CD14-positive monocyte (primary cell): Measurements from ENCODE around the gene MCM3AP. TPM values are rescaled to one million over a fixed set of nuclear protein-coding genes. Genes with fewer than 3 reads are reported as not detected.
A peak's percentile ranks its signal among the peaks of the same experiment; 100 is the strongest.

ENCODE experiments used
- DNase-seq, 3 donors: peaks; one replicate each; pipeline ENCODE4 v3.0.0-alpha.2; 2011 to 2022
- H2AFZ ChIP-seq: 2 replicates; pipeline ENCODE4 v1.6.0; 2012; ENCODE audit warnings: mild to moderate bottlenecking, low read depth, low read length, inconsistent platforms; ENCODE audit not compliant: insufficient read depth, poor library complexity, severe bottlenecking
- H3K27ac ChIP-seq, 2 donors: 1 replicate in 1 of 2; 2 replicates in 1 of 2; pipeline ENCODE4 v1.5.1; 2012 to 2013; ENCODE audit warnings: low read length in 2 of 2, control low read depth in 1 of 2, inconsistent platforms in 1 of 2, low read depth in 1 of 2, mild to moderate bottlenecking in 1 of 2
- H3K27me3 ChIP-seq, 2 donors: one replicate each; pipeline versions ENCODE4 v1.6.0 to v1.6.1; 2011 to 2013; ENCODE audit warnings: low read length in 2 of 2; ENCODE audit not compliant: control insufficient read depth in 2 of 2, insufficient read depth in 2 of 2
- H3K36me3 ChIP-seq, 2 donors: replicated peaks in 1 of 2; 1 replicate in 1 of 2; 2 replicates in 1 of 2; pipeline versions ENCODE4 v1.5.1 to v1.6.1; 2012 to 2013; ENCODE audit warnings: low read length in 2 of 2, control low read depth in 1 of 2, inconsistent platforms in 1 of 2, mild to moderate bottlenecking in 1 of 2; ENCODE audit not compliant: insufficient read depth in 2 of 2, control insufficient read depth in 1 of 2
- H3K4me1 ChIP-seq, 2 donors: 1 replicate in 1 of 2; 2 replicates in 1 of 2; pipeline versions ENCODE4 v1.5.1 to v1.6.1; 2012 to 2013; ENCODE audit warnings: low read length in 2 of 2, control low read depth in 1 of 2, inconsistent platforms in 1 of 2, mild to moderate bottlenecking in 1 of 2, moderate library complexity in 1 of 2; ENCODE audit not compliant: insufficient read depth in 2 of 2, control insufficient read depth in 1 of 2
- H3K4me2 ChIP-seq: replicated peaks from 2 replicates; pipeline ENCODE3; 2012; ENCODE audit warnings: low read length, moderate library complexity, mild to moderate bottlenecking; ENCODE audit not compliant: poor library complexity, severe bottlenecking; ENCODE audit errors: extremely low read depth
- H3K4me3 ChIP-seq, 3 experiments: fragments of 200-600 bp in 1 of 3; sonication (generic) in 1 of 3; replicated peaks in 1 of 3; 1 replicate in 2 of 3; 2 replicates in 1 of 3; pipeline ENCODE4 v1.5.1; 2011 to 2013; ENCODE audit warnings: low read length in 3 of 3, mild to moderate bottlenecking in 3 of 3, control low read depth in 2 of 3, low read depth in 2 of 3, inconsistent platforms in 1 of 3, moderate library complexity in 1 of 3
- H3K79me2 ChIP-seq: 2 replicates; pipeline ENCODE4 v1.6.0; 2012; ENCODE audit warnings: mild to moderate bottlenecking, control low read depth, inconsistent platforms, low read length, moderate library complexity; ENCODE audit not compliant: insufficient read depth
- H3K9ac ChIP-seq: 2 replicates; pipeline ENCODE4 v1.6.0; 2017; ENCODE audit warnings: low read length, mild to moderate bottlenecking; ENCODE audit not compliant: insufficient read depth, poor library complexity, severe bottlenecking
- H3K9me3 ChIP-seq, 2 donors: replicated peaks in 1 of 2; 1 replicate in 1 of 2; 2 replicates in 1 of 2; pipeline versions ENCODE4 v1.5.1 to v1.6.1; 2012 to 2013; ENCODE audit warnings: low read length in 2 of 2, control low read depth in 1 of 2; ENCODE audit not compliant: control insufficient read depth in 1 of 2, insufficient read depth in 1 of 2
- H4K20me1 ChIP-seq: 2 replicates; pipeline ENCODE4 v1.6.0; 2012; ENCODE audit warnings: mild to moderate bottlenecking, low read length, control low read depth, moderate library complexity; ENCODE audit not compliant: insufficient read depth
- H3K27ac Mint-ChIP-seq, 7 donors: one replicate each; pipeline ENCODE4 v1.8.0; 2020; ENCODE audit warnings: mild to moderate bottlenecking in 7 of 7, mixed read lengths in 7 of 7, moderate library complexity in 6 of 7, inconsistent platforms in 2 of 7
- H3K27me3 Mint-ChIP-seq, 3 donors: one replicate each; pipeline ENCODE4 v1.8.0; 2021 to 2022; ENCODE audit warnings: low read depth in 3 of 3, mild to moderate bottlenecking in 3 of 3, mixed read lengths in 3 of 3, moderate library complexity in 3 of 3, inconsistent platforms in 1 of 3
- H3K36me3 Mint-ChIP-seq, 2 donors: one replicate each; pipeline ENCODE4 v1.8.0; 2020; ENCODE audit warnings: mixed read lengths in 2 of 2, inconsistent platforms in 1 of 2, mild to moderate bottlenecking in 1 of 2
- H3K4me1 Mint-ChIP-seq: one replicate; pipeline ENCODE4 v1.8.0; 2020; ENCODE audit warnings: mild to moderate bottlenecking, mixed read lengths
- H3K4me3 Mint-ChIP-seq, 2 donors: one replicate each; pipeline ENCODE4 v1.8.0; 2020; ENCODE audit warnings: mild to moderate bottlenecking in 2 of 2, mixed read lengths in 2 of 2, moderate library complexity in 1 of 2
- H3K9me3 Mint-ChIP-seq, 7 donors: one replicate each; pipeline ENCODE4 v1.8.0; 2020 to 2022; ENCODE audit warnings: mixed read lengths in 7 of 7, mild to moderate bottlenecking in 6 of 7, moderate library complexity in 6 of 7, inconsistent platforms in 2 of 7
- WGBS: methylation state at CpG from one replicate; pipeline ENCODE4 v1.1.5; 2013; ENCODE audit warnings: missing lambda C conversion rate; ENCODE audit not compliant: insufficient coverage; 5-methylcytosine and 5-hydroxymethylcytosine counted together
- intact Hi-C, 2 donors: fragments of 100-400 bp; cut with micrococcal nuclease; formaldehyde crosslinking; loops; one replicate each; pipeline versions ENCODE4 v1.15.0 to v1.15.1; 2023
- polyA plus RNA-seq, 3 donors: library from polyadenylated mRNA; depleted of rRNA in 1 of 3; unstranded in 2 of 3; stranded (reverse) in 1 of 3; fragments of 300-500 nt in 2 of 3; fragments of >200 nt in 1 of 3; fragmentation: Illumina TruSeq in 2 of 3; gene quantifications; 1 replicate in 2 of 3; 2 replicates in 1 of 3; pipeline ENCODE4 v1.2.3, GENCODE V29; 2012 to 2021
- TF ChIP-seq, protein P1 (sequence below): fragments of 200-600 bp; IDR thresholded peaks from one replicate; pipeline ENCODE4 v1.8.0; 2022; ENCODE audit warnings: antibody characterized with exemption, mild to moderate bottlenecking

The MCM3AP gene
- polyA plus RNA-seq, 3 donors: 30.9 to 62.4 (median 32.7) TPM

DNA sequence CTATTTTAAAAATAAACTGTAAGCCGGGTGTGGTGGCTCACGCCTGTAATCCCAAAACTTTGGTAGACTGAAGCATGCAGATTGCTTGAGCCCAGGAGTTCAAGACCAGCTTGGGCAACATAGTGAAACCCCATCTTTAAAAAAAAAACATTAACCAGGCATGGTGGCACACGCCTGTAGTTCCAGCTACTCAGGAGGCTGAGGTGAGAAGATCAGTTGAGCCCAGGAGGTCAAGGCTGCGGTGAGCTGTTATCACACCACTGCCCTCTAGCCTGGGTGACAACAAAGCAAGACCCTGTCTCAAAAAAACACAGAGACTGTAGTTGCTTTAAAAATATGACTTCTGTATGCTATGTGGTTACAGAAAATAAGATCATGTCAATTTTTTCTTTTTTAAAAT is 32.6 kb downstream of the MCM3AP start:
- no peak overlapping the region for H3K4me3 Mint-ChIP-seq
- Histone ChIP-seq H3K4me3 (no peak overlapping the region), H3K27ac (no peak overlapping the region), H3K4me2 (no peak overlapping the region), H2AFZ (no peak overlapping the region), H3K79me2 (no peaks in the 10 kb centered on the region), H3K9ac (no peak overlapping the region), H3K36me3 (peaks cover 94 to 100% of the 10 kb centered on the region in 2 donors), H3K4me1 (no peaks in the 10 kb centered on the region), H3K27me3 (no peaks in the 10 kb centered on the region), H4K20me1 (no peaks in the 10 kb centered on the region), H3K9me3 (no peaks in the 10 kb centered on the region)
- intact Hi-C loops: no loop called here
- DNase-seq: no peak
- TF ChIP-seq, protein P1, sequence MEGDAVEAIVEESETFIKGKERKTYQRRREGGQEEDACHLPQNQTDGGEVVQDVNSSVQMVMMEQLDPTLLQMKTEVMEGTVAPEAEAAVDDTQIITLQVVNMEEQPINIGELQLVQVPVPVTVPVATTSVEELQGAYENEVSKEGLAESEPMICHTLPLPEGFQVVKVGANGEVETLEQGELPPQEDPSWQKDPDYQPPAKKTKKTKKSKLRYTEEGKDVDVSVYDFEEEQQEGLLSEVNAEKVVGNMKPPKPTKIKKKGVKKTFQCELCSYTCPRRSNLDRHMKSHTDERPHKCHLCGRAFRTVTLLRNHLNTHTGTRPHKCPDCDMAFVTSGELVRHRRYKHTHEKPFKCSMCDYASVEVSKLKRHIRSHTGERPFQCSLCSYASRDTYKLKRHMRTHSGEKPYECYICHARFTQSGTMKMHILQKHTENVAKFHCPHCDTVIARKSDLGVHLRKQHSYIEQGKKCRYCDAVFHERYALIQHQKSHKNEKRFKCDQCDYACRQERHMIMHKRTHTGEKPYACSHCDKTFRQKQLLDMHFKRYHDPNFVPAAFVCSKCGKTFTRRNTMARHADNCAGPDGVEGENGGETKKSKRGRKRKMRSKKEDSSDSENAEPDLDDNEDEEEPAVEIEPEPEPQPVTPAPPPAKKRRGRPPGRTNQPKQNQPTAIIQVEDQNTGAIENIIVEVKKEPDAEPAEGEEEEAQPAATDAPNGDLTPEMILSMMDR: no peak
- peaks cover 5% of the 10 kb centered on the region for H3K4me1 Mint-ChIP-seq
- H3K27ac Mint-ChIP-seq: no peak overlapping the region
- peaks cover 91 to 99% of the 10 kb centered on the region in 2 donors for H3K36me3 Mint-ChIP-seq
- H3K9me3 Mint-ChIP-seq: peaks cover 0 to 4% (median 0%) of the 10 kb centered on the region in 7 donors
- whole genome bisulfite sequencing: no CpG with 5 or more reads among the region's 4 CpGs
- peaks cover 0 to 4% (median 4%) of the 10 kb centered on the region in 3 donors for H3K27me3 Mint-ChIP-seq

DNA sequence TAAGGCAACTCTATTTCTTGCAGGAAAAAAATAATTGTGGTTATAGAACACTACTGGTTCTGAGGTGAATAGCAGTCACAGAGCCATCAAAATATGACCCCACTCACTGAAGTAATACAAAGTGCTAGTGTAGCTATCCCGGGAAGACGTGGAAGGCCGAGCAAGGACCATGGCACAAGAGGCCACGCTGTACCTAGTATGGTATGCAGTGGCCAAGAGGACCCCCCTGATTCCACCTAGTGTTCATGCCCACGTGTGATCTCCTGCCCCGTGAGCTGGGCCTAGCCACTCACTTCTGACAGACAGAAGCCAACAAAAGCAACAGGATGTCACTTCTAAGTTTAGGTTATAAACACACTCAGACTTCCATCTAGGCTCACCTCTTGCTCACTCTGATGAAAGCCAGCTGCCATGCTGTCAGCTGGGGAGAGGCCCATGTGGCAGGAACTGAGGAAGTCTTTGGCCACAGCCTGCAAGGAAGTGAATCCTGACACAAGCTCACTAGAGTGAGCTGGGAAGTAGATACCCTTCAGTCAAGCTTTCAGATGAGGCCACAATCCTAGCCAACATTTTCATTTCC is 35.2 kb downstream of the MCM3AP start:
- H3K9ac ChIP-seq: no peak overlapping the region
- H3K27me3 ChIP-seq: no peaks in the 10 kb centered on the region
- peaks cover 92 to 98% of the 10 kb centered on the region in 2 donors for H3K36me3 Mint-ChIP-seq
- no peaks in the 10 kb centered on the region for H3K4me1 ChIP-seq
- H2AFZ ChIP-seq: no peak overlapping the region
- H3K4me3 Mint-ChIP-seq: no peak overlapping the region
- TF ChIP-seq, protein P1: no peak
- peaks cover 0 to 3% (median 0%) of the 10 kb centered on the region in 7 donors for H3K9me3 Mint-ChIP-seq
- peaks cover 0 to 3% (median 2%) of the 10 kb centered on the region in 3 donors for H3K27me3 Mint-ChIP-seq
- no peak overlapping the region for H3K27ac ChIP-seq
- H4K20me1 ChIP-seq: no peaks in the 10 kb centered on the region
- no peak overlapping the region for H3K4me3 ChIP-seq
- intact Hi-C loops: no loop called here
- WGBS: 100% methylated on average over 3 of the region's 6 CpGs
- H3K27ac Mint-ChIP-seq: peak overlapping the region in 1 of 7 donors; percentile 3
- no peaks in the 10 kb centered on the region for H3K9me3 ChIP-seq
- no peak overlapping the region for H3K4me2 ChIP-seq
- no peaks in the 10 kb centered on the region for H3K79me2 ChIP-seq
- H3K36me3 ChIP-seq: peaks cover 92 to 99% of the 10 kb centered on the region in 2 donors
- H3K4me1 Mint-ChIP-seq: peaks cover 5% of the 10 kb centered on the region
- no peak for DNase-seq
